HFFc6 (cell line): Measurements from ENCODE around the gene CELF4. TPM values are rescaled to one million over a fixed set of nuclear protein-coding genes. Genes with fewer than 3 reads are reported as not detected.
A peak's percentile ranks its signal among the peaks of the same experiment; 100 is the strongest.

Experiments
- DNase-seq: peaks from one replicate; pipeline ENCODE4 v3.0.0-alpha.2; 2018
- H3K27ac Mint-ChIP-seq: 2 replicates; pipeline ENCODE4 v1.8.0; 2020; ENCODE audit warnings: mild to moderate bottlenecking, mixed read lengths
- H3K27me3 Mint-ChIP-seq: 2 replicates; pipeline ENCODE4 v1.8.0; 2021; ENCODE audit warnings: mild to moderate bottlenecking, moderate library complexity, mixed read lengths; ENCODE audit not compliant: insufficient read depth
- H3K36me3 Mint-ChIP-seq: 2 replicates; pipeline ENCODE4 v1.8.0; 2021; ENCODE audit warnings: low read depth, mixed read lengths
- H3K4me1 Mint-ChIP-seq: 2 replicates; pipeline ENCODE4 v1.8.0; 2020; ENCODE audit warnings: low read depth, mixed read lengths
- H3K4me3 Mint-ChIP-seq: 2 replicates; pipeline ENCODE4 v1.8.0; 2020; ENCODE audit warnings: mild to moderate bottlenecking, moderate library complexity, mixed read lengths
- H3K9me3 Mint-ChIP-seq: 2 replicates; pipeline ENCODE4 v1.8.0; 2020; ENCODE audit warnings: mild to moderate bottlenecking, mixed read lengths
- total RNA-seq, 6 experiments: library from RNA; stranded (reverse); fragmentation: NEBNext Ultra II Directional; extraction: Animal tissue kit (Norgen Biotek cat#: 25700); gene quantifications; 2 replicates in 1 of 6; 3 replicates in 5 of 6; pipeline ENCODE4 v1.2.3, GENCODE V29; 2021
- TF ChIP-seq, protein P1 (sequence below): fragments of 200-600 bp; sonication (generic); IDR thresholded peaks from 2 replicates; pipeline ENCODE4 v1.5.0; 2021; ENCODE audit warnings: antibody characterized with exemption, mild to moderate bottlenecking

CELF4 gene
- total RNA-seq, 6 experiments from 2014 or later = not detected

DNA sequence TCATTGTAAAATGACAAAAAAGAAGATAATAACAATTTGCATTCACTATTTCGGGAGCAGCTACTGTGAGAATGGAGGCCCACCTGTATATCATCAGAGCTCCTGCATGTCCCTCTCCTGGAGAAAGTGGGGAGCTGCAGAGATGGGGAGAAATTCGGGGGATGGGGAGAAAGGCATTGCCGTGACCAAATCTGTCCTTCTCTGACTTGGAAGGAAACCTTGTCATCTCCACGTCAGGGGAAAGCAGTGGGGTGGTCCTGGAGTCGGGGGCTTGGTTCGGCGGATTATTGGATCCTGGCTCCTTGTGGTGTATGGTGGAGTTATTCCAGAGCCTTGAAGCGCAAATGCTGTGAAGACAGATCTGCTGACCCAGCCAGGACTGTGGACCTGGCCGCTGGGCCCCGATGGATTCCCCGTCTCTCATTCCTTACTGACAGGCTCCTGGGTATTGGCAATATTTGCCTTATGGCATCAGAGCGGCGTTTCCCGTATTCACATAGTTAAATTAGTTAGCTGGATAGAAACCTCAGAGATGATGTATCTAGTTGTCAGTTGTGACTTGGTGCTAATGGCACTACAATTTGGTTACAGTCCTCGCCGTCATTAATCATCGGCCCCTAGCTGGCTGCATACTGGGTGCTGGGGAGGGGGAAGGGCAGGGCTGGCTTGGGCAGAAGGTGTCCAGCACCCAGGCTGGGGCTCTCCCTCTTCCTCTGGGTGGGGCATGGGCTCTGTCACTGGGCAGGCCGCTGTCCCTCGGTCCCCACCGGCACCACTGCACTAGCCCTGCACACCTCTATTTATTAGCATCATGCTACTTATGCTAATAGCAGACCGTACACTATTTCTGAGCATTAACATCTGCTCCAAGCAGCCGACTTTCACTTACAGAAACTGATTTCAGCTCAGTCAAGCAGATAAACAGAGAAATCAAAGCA, 31.7 kb downstream of the CELF4 start:
- no peaks in the 10 kb centered on the region for H3K9me3 Mint-ChIP-seq
- TF ChIP-seq, protein P1, sequence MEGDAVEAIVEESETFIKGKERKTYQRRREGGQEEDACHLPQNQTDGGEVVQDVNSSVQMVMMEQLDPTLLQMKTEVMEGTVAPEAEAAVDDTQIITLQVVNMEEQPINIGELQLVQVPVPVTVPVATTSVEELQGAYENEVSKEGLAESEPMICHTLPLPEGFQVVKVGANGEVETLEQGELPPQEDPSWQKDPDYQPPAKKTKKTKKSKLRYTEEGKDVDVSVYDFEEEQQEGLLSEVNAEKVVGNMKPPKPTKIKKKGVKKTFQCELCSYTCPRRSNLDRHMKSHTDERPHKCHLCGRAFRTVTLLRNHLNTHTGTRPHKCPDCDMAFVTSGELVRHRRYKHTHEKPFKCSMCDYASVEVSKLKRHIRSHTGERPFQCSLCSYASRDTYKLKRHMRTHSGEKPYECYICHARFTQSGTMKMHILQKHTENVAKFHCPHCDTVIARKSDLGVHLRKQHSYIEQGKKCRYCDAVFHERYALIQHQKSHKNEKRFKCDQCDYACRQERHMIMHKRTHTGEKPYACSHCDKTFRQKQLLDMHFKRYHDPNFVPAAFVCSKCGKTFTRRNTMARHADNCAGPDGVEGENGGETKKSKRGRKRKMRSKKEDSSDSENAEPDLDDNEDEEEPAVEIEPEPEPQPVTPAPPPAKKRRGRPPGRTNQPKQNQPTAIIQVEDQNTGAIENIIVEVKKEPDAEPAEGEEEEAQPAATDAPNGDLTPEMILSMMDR = peak; percentile 65
- H3K36me3 Mint-ChIP-seq = no peaks in the 10 kb centered on the region
- no peak overlapping the region for H3K4me3 Mint-ChIP-seq
- DNase-seq = peak; percentile 4
- no peaks in the 10 kb centered on the region for H3K4me1 Mint-ChIP-seq
- peaks cover 47% of the 10 kb centered on the region for H3K27me3 Mint-ChIP-seq
- no peak overlapping the region for H3K27ac Mint-ChIP-seq

DNA sequence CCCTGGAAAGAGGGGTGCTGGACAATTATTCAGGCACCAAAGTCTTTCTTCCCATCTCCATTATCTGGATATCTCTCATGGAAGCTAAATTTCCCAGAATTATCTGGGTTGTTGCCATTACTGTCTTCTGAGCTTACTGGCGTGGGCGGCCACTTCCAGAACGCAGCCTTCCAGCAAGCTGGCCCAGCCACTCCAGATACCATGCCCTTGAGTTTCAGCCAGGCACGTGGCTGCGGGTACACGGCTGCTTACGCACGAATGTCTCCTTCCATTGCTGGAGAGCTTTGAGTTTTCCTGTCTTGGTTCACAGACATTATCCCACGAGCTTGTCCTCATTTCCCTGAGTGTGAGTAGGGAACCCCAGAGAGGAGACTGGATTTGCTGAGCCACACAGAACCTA, 32.7 kb downstream of the CELF4 start:
- Mint-ChIP-seq H3K27me3 (peaks cover 45% of the 10 kb centered on the region), H3K4me3 (no peak overlapping the region), H3K27ac (no peak overlapping the region), H3K36me3 (no peaks in the 10 kb centered on the region), H3K4me1 (no peaks in the 10 kb centered on the region), H3K9me3 (no peaks in the 10 kb centered on the region)
- DNase-seq = no peak
- TF ChIP-seq, protein P1 = no peak

DNA sequence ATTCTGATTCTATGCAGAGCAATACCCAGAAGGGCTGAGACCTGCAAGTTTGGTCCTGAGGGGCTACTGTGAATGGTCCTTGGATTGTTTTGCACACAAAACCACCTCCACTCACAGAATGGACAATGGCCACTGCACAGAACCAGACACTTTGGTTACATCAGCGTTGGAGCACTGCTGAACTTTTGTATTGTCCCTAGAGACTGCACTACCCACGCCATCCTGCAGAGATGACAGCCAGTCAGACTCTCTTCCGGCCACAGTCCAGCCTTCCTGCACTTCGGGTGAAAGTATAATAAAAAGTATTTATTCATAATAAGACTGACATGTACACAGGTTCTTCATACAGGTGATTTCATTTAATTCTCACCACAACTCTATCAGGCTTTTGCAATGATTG, 35.7 kb downstream of the CELF4 start:
- DNase-seq = no peak
- Mint-ChIP-seq H3K4me3 (no peak overlapping the region), H3K4me1 (no peaks in the 10 kb centered on the region), H3K9me3 (no peaks in the 10 kb centered on the region), H3K36me3 (no peaks in the 10 kb centered on the region), H3K27ac (no peak overlapping the region), H3K27me3 (peaks cover 56% of the 10 kb centered on the region)
- TF ChIP-seq, protein P1 = no peak; the same call in 1 of the 2 replicates

DNA sequence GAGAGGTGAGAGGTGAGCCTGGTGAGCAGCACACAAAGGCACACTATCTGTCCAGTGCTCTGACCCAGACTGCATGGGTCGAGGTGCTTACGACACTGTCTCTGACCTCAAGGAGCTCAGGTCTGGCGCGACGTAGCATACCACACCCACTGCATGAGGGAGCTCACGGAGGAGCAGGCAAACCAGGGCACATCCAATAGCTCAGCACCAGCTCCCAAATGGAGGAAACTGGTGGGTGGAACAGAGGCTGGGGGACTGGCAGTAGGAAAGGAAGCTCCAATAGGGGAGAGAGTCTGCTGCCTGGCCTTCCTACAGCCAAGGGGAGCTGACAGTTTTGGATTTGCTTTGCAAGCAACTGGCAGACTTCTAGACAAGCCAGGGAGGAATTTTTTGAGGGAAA, 36.3 kb downstream of the CELF4 start:
- H3K27me3 Mint-ChIP-seq = peaks cover 59% of the 10 kb centered on the region
- H3K9me3 Mint-ChIP-seq = no peaks in the 10 kb centered on the region
- H3K4me3 Mint-ChIP-seq = no peak overlapping the region
- no peak overlapping the region for H3K27ac Mint-ChIP-seq
- H3K36me3 Mint-ChIP-seq = no peaks in the 10 kb centered on the region
- H3K4me1 Mint-ChIP-seq = no peaks in the 10 kb centered on the region
- DNase-seq = no peak
- TF ChIP-seq, protein P1 = no peak

DNA sequence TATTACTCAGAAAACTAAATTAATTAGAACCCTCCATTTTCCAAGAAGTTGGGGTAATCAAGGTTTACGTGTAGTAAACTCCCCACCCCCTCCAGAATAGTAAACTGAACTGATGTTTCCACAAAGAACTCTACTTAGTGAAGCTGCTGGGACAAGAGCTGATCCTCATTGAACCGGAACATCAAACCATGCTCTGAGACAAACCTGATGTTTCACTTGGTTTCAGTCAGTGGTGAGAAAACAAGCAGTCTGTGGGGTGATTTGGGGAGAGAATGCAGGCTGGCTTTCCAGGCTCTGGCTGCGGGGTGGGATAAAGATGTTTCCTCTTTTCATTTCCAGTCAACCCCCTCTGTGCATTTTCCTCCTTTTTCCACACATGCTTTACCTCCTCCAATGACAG, 38.2 kb downstream of the CELF4 start:
- Mint-ChIP-seq H3K36me3 (no peaks in the 10 kb centered on the region), H3K9me3 (no peaks in the 10 kb centered on the region), H3K27me3 (peaks cover 57% of the 10 kb centered on the region), H3K27ac (no peak overlapping the region), H3K4me3 (no peak overlapping the region), H3K4me1 (no peaks in the 10 kb centered on the region)
- TF ChIP-seq, protein P1 = no peak
- no peak for DNase-seq
